GM19324 (cell line): ENCODE measurements around the gene VAV3.
A peak's percentile ranks its signal among the peaks of the same experiment; 100 is the strongest.

ENCODE experiments used
- ATAC-seq: cut with Tn5 transposase; IDR thresholded peaks from one replicate; pipeline ENCODE4 v1.9.1; 2021; ENCODE audit warnings: mild to moderate bottlenecking, moderate library complexity; ENCODE audit not compliant: unreplicated experiment, low FRiP score

VAV3 gene

GRCh38 chr1:107804741-107805140 lies 160.2 kb downstream of the VAV3 start:
- ATAC-seq: no peak

GRCh38 chr1:107804134-107804533 lies 160.8 kb downstream of the VAV3 start:
- ATAC-seq: no peak

GRCh38 chr1:107803579-107803978 lies 161.4 kb downstream of the VAV3 start:
- ATAC-seq: no peak

- ATAC-seq: no peak
These were observed 162.3 kb downstream of the VAV3 start for GRCh38 chr1:107802654-107803053.

GRCh38 chr1:107795994-107796393 lies 169.0 kb downstream of the VAV3 start:
- no peak for ATAC-seq

GRCh38 chr1:107795441-107795840 lies 169.5 kb downstream of the VAV3 start:
- no peak for ATAC-seq

GRCh38 chr1:107794571-107794970 lies 170.4 kb downstream of the VAV3 start:
- no peak for ATAC-seq

- ATAC-seq: no peak
These were observed 171.0 kb downstream of the VAV3 start for GRCh38 chr1:107793896-107794453.

- ATAC-seq: no peak
These were observed 173.6 kb downstream of the VAV3 start for GRCh38 chr1:107791348-107791747.

GRCh38 chr1:107789817-107790524 lies 175.0 kb downstream of the VAV3 start:
- no peak for ATAC-seq

GRCh38 chr1:107788206-107789202 lies 176.5 kb downstream of the VAV3 start:
- no peak for ATAC-seq

- ATAC-seq: no peak
These were observed 177.7 kb downstream of the VAV3 start for GRCh38 chr1:107787299-107787698.

GRCh38 chr1:107786203-107786845 lies 178.7 kb downstream of the VAV3 start:
- no peak for ATAC-seq

GRCh38 chr1:107785496-107786202 lies 179.3 kb downstream of the VAV3 start:
- no peak for ATAC-seq

GRCh38 chr1:107782217-107782845 lies 182.6 kb downstream of the VAV3 start:
- no peak for ATAC-seq

GRCh38 chr1:107781245-107781644 lies 183.7 kb downstream of the VAV3 start:
- no peak for ATAC-seq

- peak; percentile 4 for ATAC-seq
These were observed 187.3 kb downstream of the VAV3 start for GRCh38 chr1:107777664-107778047.

- peak; percentile 91 for ATAC-seq
These were observed 187.9 kb downstream of the VAV3 start for GRCh38 chr1:107776900-107777663.

GRCh38 chr1:107771377-107771776 lies 193.6 kb downstream of the VAV3 start:
- ATAC-seq: no peak
